ENCODE results near the gene NUP88.

DNA sequence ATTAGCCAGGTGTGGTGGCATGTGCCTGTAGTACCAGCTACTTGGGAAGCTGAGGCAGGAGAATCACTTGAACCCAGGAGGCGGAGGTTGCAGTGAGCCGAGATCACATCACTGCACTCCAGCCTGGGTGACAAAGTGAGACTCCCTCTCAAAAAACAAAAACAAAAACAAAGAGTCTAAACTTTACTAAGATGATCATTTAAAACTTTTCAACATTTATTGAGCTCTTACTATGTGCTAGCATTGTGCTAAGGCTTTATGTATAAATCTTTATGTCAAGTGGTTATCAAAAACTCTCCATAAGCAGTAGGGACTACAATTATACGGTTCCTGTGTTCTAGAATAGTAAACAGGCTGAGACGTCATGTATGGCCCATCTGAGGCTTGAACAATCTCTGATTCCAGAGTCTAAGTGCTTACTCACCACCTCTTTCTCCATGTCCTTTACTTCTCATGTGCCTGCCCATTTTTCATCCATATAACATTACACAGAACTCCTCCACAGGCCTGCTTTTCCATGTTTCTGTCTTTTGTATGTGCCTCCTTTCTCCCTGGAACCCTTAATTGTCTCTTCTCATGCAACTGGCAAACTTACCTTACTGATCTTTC lies 66.7 kb downstream of the NUP88 start:
- TF ChIP-seq, protein P1, sequence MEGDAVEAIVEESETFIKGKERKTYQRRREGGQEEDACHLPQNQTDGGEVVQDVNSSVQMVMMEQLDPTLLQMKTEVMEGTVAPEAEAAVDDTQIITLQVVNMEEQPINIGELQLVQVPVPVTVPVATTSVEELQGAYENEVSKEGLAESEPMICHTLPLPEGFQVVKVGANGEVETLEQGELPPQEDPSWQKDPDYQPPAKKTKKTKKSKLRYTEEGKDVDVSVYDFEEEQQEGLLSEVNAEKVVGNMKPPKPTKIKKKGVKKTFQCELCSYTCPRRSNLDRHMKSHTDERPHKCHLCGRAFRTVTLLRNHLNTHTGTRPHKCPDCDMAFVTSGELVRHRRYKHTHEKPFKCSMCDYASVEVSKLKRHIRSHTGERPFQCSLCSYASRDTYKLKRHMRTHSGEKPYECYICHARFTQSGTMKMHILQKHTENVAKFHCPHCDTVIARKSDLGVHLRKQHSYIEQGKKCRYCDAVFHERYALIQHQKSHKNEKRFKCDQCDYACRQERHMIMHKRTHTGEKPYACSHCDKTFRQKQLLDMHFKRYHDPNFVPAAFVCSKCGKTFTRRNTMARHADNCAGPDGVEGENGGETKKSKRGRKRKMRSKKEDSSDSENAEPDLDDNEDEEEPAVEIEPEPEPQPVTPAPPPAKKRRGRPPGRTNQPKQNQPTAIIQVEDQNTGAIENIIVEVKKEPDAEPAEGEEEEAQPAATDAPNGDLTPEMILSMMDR (conservative IDR thresholded peaks at IDR 0.05 in 1 of 2, IDR thresholded peaks at IDR 0.05 in 1 of 2; ENCODE audit: extremely low read depth in 1 of 2, insufficient read depth in 1 of 2, low read depth in 1 of 2, low read length in 2 of 2), result no peak
- no peak for TF ChIP-seq EZH2 (IDR thresholded peaks at IDR 0.05; ENCODE audit: borderline replicate concordance, low read length)
